HCT116 (cell line): Measurements from ENCODE around the gene SEL1L2.

ENCODE experiments used
- CBX3 ChIP-seq: IDR thresholded peaks from 2 replicates; pipeline ENCODE4 v1.6.1; 2012; ENCODE audit warnings: low read depth
- EGR1 ChIP-seq: IDR thresholded peaks from 2 replicates; pipeline ENCODE4 v1.6.1; 2012; ENCODE audit warnings: low read depth
- EZH2 ChIP-seq: fragments of 200-600 bp; sonication (generic); IDR thresholded peaks from 2 replicates; pipeline ENCODE4 v1.6.1; 2017; ENCODE audit warnings: antibody characterized with exemption, mixed run types
- EZH2phosphoT487 ChIP-seq: fragments of 200-600 bp; IDR thresholded peaks from 2 replicates; pipeline ENCODE4 v1.6.1; 2018; ENCODE audit warnings: antibody characterized with exemption, borderline replicate concordance
- POLR2A ChIP-seq: IDR thresholded peaks from 2 replicates; pipeline ENCODE4 v1.7.0; 2011; ENCODE audit warnings: borderline replicate concordance; ENCODE audit not compliant: insufficient read depth, insufficient read length; ENCODE audit errors: extremely low read depth
- POLR2AphosphoS5 ChIP-seq: IDR thresholded peaks from 2 replicates; pipeline ENCODE4 v1.6.1; 2011; ENCODE audit warnings: mild to moderate bottlenecking, low read depth, low read length, moderate library complexity
- SP1 ChIP-seq: IDR thresholded peaks from 2 replicates; pipeline ENCODE4 v1.6.1; 2012; ENCODE audit warnings: low read depth
- YY1 ChIP-seq: IDR thresholded peaks from 2 replicates; pipeline ENCODE4 v1.6.1; 2011; ENCODE audit warnings: low read length, low read depth, moderate library complexity, mild to moderate bottlenecking; ENCODE audit not compliant: insufficient replicate concordance; ENCODE audit errors: extremely low read depth
- TF ChIP-seq, protein P1 (sequence below), 3 experiments: fragments of 200-600 bp in 1 of 3; sonication (generic) in 1 of 3; IDR thresholded peaks in 2 of 3; conservative IDR thresholded peaks in 1 of 3; 2 replicates each; pipeline ENCODE4 v1.5.1; 2012 to 2017; ENCODE audit warnings: low read depth in 2 of 3, low read length in 2 of 3, antibody characterized with exemption in 1 of 3, borderline replicate concordance in 1 of 3, control low read depth in 1 of 3, mild to moderate bottlenecking in 1 of 3, mixed read lengths in 1 of 3, mixed run types in 1 of 3, moderate library complexity in 1 of 3; ENCODE audit not compliant: insufficient read depth in 1 of 3
- TF ChIP-seq, protein P2 (sequence below): IDR thresholded peaks from 2 replicates; pipeline ENCODE4 v1.6.1; 2012
- TF ChIP-seq, protein P3 (sequence below): IDR thresholded peaks from 2 replicates; pipeline ENCODE4 v1.6.1; 2011; ENCODE audit warnings: mild to moderate bottlenecking, low read length, moderate library complexity; ENCODE audit not compliant: insufficient replicate concordance; ENCODE audit errors: extremely low read depth

DNA sequence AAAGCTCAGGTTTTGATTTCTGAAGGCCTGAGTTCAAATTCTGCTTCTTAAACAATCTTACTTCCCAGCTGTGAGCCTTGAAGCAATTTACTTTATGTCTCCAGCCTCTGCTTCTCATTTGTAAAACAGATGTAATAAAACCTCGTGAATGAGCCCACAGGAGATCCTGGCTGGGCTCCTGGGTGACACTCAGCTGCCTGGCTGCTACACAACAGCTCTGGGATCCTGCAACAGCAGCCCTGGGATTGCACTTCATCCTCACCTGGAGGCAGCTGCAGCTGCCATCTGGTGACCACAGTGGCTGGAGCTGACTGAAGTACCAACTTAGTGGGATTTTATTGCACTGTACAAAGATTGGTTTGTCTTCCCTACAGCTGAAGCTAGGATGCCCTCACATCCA, 107.0 kb downstream of the SEL1L2 start:
- no peak for TF ChIP-seq EZH2
- TF ChIP-seq SP1 = no peak
- TF ChIP-seq, protein P1, sequence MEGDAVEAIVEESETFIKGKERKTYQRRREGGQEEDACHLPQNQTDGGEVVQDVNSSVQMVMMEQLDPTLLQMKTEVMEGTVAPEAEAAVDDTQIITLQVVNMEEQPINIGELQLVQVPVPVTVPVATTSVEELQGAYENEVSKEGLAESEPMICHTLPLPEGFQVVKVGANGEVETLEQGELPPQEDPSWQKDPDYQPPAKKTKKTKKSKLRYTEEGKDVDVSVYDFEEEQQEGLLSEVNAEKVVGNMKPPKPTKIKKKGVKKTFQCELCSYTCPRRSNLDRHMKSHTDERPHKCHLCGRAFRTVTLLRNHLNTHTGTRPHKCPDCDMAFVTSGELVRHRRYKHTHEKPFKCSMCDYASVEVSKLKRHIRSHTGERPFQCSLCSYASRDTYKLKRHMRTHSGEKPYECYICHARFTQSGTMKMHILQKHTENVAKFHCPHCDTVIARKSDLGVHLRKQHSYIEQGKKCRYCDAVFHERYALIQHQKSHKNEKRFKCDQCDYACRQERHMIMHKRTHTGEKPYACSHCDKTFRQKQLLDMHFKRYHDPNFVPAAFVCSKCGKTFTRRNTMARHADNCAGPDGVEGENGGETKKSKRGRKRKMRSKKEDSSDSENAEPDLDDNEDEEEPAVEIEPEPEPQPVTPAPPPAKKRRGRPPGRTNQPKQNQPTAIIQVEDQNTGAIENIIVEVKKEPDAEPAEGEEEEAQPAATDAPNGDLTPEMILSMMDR (IDR thresholded peaks at IDR 0.05 in 2 of 3, conservative IDR thresholded peaks at IDR 0.05 in 1 of 3; ENCODE audit: borderline replicate concordance in 1 of 3, insufficient read depth in 1 of 3, low read depth in 2 of 3, low read length in 2 of 3) = no peak
- TF ChIP-seq, protein P2, sequence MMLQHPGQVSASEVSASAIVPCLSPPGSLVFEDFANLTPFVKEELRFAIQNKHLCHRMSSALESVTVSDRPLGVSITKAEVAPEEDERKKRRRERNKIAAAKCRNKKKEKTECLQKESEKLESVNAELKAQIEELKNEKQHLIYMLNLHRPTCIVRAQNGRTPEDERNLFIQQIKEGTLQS = no peak
- TF ChIP-seq CBX3 = no peak
- TF ChIP-seq POLR2A = no peak
- no peak for TF ChIP-seq POLR2AphosphoS5
- no peak for TF ChIP-seq YY1
- no peak for TF ChIP-seq EZH2phosphoT487
- no peak for TF ChIP-seq EGR1
- TF ChIP-seq, protein P3, sequence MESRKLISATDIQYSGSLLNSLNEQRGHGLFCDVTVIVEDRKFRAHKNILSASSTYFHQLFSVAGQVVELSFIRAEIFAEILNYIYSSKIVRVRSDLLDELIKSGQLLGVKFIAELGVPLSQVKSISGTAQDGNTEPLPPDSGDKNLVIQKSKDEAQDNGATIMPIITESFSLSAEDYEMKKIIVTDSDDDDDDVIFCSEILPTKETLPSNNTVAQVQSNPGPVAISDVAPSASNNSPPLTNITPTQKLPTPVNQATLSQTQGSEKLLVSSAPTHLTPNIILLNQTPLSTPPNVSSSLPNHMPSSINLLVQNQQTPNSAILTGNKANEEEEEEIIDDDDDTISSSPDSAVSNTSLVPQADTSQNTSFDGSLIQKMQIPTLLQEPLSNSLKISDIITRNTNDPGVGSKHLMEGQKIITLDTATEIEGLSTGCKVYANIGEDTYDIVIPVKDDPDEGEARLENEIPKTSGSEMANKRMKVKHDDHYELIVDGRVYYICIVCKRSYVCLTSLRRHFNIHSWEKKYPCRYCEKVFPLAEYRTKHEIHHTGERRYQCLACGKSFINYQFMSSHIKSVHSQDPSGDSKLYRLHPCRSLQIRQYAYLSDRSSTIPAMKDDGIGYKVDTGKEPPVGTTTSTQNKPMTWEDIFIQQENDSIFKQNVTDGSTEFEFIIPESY = no peak
